ENCODE measurements around the gene C11orf42.
"Not testable (repeated sequence)": the region's sequence is repeated elsewhere in the genome, so short reads cannot be mapped to it uniquely, and the experiment has no call there.

Gene C11orf42

DNA sequence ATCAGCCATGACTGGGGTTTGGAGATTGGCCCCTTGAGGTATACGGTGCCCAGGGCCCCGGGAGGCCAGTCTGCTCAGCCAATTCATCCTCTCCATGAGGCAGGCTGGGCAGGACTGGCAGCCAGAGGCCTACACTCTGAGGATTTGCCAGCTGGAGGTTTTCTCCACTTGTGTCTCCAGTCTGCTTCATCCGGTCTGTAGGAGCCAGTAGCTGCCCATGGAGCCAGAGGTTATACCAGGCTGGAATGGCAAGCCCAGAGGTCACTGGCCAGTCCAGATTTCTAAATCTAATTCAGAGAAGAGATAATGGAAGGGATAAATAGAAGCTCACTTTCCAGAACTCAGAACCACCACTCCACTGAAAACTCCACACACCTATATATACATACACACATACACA, 19.1 kb downstream of the C11orf42 start:
- no peak for DNase-seq

DNA sequence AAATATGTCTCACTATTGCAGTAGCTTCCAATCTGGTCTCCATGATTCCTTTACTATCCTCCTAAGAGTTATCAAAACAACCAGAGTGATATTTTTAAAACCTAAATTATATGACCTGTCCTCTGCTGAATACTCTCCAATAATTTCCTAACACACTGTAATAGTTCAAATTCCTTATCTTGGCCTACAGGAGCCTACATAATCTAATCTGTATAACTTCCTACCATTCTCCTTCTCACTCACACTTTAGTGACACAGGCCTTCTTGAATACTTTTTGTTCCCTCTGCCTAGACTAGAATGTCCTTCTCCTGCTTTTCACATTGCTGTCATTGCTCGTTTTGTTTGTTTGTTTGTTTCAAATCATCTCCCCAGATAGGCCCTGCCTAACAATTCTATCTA, 19.7 kb downstream of the C11orf42 start:
- no peak for DNase-seq

DNA sequence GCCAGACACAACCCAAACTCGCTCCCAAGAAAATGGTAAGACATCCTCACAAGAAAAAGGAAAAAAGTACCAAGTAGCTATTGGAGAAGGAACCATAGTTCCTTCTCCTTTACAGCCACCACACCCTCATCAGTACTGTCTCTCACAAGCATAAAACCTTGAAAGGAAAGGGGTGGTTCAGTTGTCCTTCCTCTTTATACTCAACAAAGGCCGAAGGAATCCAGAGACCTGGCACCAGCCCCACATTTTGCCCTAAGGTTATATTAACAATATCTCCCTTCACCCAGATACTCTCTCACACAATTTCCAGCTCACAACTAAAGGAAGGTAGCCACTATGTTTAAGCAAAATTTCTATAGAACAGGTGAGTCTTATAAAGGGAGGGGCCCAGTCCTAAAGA, 20.5 kb downstream of the C11orf42 start:
- no peak for DNase-seq

DNA sequence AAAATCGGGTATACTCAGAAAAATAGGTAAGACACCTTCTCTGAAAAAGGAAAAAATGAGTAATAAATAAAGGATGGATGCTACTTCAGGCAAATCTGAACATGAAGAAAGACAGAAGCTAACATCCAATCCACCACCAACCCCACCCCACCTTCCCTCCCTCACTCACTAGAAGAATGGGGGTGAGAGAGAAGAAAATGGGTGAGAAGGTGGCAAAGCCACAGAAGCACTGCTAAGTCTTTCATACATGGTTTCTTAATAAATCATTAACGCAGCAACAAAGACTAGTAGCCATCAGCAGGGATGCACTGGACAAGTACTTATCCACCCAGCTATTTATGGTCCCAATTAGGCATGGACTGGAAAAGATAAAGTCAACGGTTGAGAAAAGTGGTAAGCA, 23.2 kb downstream of the C11orf42 start:
- no peak for DNase-seq

DNA sequence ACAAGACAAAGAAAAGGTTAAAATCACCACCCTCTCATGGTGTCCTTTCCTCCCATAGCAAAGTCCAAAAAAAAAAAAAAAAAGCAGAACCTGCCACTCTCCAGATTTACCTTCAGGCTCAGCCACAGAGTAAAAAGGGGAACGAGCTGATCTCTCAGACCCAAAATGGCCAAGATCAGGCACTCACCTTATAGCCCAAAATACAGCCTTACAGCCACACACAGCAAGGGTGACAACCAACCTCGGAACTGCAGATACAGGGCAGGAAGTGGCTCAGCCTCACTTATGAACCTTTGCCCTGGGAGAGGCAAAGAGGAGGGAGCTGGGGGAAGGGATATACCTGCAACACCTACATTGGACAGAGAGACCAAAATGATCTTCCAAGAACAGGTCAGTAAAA, 24.6 kb downstream of the C11orf42 start:
- DNase-seq: no peak

DNA sequence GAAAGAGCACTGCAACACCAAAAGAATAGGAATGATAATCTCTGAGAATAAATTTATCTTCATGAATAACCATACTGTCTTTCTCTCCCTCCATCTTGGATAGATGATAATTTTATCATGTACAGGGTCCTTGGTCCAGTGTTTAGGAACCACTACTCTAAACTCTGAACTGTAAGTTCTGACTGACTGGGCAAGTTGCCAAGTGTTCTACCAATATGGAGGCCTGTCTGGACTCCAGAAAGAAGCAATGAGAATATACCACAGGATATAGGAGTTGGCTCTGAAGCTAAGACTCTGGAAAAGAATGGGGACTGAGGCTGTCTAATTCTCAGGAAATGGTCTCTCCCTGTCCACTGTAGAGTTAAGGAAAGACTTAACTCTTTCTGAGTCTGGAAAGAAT, 27.5 kb downstream of the C11orf42 start:
- DNase-seq: no peak

DNA sequence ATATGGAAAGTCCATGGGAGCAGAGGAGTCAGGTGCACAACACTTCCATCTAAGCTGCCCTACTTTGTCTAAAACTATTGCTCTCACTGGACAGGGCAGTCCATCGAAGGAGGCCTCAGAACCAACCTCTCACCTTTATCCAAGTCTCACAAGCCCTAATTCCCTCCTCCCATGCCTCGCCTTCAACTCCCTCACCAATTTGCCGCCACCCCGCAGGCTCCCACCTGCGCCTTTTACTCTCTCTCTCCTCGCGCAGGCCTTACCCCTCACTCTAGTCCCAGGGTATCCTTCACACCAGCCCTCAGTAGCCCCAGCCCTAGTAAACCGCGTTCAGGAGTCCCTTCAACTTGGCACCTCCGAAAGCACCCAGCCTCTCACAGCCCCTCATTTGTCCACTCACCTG, 28.6 kb downstream of the C11orf42 start:
- no peak for DNase-seq

DNA sequence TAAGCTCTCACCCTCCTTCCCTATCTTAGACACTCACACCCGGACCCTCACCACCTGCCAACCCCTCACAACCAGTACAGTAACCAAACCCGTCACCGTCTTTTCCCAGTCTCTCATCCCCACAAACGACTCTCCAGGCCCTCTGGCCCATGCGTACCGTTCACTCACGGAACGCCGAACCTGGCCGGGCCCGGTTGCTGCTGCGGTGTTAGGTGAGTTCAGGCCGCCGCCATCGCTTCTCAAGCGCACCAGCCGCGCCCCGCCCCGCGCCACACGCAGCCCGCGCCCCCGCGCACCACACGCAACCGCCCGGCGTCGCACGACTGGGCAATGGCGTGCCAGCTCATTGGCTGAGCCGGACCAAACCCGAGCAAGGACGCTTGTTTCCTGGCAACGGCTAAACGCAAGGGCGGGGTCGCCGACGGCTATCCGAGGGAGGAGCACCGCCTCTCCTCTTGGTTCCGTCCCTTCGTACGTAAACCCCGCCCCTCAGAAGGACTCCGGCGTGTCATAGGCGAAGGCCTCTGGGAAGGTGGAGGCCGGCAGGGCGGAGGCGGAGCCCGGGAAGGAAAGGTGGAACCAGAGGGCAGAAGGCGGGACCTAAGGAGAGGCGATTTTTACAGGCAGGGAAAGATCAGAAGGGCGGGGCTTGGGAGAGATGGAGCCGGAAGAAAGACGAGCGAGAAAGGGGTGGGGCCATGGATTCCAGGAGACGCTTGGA, 29.2 kb downstream of the C11orf42 start, which contains the start of gene FHIP1B:
Gene FHIP1B (minus strand): TSS at position 250 of the 721 bp plus-strand sequence. CDS start 10,120 bp downstream, outside the sequence.
- peak; percentile 98 for DNase-seq

DNA sequence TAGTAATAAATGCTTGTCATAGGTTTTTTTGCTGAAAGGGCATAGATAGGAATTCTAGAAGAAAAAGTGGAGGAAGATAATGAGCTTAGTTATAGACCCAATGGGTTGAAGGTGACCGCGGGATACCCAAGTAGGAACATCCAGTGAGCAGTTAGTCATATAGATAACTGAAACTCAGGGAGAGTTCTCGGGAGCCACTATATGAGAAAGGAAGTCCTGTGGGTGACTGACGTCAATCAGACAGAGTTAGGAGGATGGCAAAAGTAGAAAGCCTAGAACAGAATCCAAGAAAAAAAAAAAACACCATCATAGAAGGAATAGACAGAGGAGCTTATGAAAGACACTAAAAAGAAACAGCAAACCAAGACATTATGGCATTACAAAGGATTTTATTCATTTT, 31.9 kb downstream of the C11orf42 start:
- no peak for DNase-seq

DNA sequence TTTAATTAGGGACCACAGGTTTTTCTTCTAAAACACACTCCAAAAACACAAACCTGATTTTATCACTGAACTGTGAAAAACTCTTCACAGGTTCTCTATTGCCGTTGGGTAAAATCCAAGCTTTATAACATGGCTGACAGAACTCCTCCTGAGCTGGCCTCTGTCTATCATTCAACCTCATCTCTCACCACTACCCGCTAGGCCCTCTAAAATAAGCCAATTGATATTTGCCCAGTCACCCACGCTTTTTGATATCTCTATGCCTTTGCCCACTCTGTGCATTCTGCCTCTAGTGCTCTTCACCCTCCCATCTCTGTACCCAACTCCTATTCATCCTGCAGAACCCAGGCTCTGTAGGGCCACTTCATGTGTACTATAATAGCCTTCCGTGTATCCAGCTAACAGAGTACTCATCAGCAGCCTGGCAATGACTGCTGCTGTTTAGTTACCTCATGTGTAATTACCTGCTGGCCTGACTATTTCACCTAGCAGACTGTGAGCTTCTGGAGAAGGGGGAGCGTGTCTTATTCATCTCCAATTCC, 32.5 kb downstream of the C11orf42 start:
- DNase-seq: no peak

DNA sequence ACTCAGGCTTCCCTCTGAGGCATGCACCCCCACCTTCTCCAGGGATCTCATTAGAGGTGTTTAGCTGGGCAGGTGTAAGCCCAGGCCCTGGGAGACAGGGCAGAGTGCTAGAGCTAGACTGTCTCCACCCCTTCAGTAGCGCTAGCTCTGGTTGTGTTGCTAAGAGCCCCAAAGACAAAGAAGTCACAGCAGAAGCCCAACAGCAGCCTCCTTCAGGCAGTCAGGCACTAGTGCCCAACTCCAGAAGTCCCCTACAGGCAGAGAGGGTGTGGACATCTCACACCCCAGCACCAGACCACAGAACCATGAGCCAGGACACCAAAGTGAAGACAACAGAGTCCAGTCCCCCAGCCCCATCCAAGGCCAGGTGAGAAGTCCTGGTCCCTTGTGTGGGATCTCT, 33.5 kb downstream of the C11orf42 start, which contains the start of gene CNGA4:
Gene CNGA4 (plus strand): TSS at position 188 of the 400 bp plus-strand sequence. CDS start 118 bp downstream, at position 306.
- DNase-seq: no peak

DNA sequence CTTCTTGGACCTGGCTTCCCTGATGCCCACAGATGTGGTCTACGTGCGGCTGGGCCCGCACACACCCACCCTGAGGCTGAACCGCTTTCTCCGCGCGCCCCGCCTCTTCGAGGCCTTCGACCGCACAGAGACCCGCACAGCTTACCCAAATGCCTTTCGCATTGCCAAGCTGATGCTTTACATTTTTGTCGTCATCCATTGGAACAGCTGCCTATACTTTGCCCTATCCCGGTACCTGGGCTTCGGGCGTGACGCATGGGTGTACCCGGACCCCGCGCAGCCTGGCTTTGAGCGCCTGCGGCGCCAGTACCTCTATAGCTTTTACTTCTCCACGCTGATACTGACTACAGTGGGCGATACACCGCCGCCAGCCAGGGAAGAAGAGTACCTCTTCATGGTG, 34.8 kb downstream of the C11orf42 start:
- no peak for DNase-seq

DNA sequence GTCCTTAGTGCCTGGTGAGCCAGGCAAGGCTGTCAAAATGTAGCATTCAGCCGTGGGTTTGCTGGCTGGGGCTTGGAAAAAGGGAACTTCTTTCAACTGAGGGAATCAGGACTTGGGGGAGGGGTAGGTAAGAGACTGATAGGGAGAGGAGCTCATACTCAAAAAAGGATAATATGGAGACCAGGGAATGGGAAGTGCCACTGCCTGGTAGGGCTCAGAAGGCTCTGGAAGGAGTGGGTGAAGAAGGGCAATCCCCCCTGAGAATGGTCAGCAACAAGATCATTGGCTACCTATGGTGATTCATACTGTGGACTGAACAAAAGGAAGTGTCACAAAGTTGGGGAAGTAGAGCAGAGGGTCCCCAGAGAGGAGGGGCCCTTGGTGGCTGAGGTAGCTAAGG, 35.4 kb downstream of the C11orf42 start:
- DNase-seq: no peak

DNA sequence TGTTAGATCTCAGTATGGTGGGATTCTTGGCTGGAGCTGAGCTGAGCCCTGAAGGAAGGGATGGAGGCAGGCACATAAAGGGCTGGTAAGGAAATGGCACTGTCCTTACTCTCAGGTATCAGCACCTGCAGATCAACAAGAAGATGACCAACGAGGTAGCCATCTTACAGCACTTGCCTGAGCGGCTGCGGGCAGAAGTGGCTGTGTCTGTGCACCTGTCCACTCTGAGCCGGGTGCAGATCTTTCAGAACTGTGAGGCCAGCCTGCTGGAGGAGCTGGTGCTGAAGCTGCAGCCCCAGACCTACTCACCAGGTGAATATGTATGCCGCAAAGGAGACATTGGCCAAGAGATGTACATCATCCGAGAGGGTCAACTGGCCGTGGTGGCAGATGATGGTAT, 36.0 kb downstream of the C11orf42 start:
- no peak for DNase-seq

DNA sequence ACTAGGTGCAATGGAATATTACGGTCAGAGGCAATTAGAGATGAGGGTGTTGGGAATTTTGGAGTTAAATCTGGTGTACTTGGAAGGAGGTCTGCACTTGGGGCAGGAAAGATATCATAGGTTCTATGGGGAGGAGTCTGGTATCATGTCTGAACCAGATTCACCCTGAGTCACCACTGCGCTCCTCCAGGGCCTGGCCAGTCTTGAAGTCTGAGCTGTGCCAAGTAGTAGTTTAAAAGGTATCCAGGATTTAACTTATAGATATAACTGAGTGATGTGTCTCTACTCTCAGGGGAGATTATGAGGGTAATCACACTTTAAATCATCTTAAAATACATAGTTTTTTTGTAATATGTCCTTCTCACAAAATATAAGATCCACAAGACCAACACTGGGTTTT, 40.2 kb downstream of the C11orf42 start:
- no peak for DNase-seq

DNA sequence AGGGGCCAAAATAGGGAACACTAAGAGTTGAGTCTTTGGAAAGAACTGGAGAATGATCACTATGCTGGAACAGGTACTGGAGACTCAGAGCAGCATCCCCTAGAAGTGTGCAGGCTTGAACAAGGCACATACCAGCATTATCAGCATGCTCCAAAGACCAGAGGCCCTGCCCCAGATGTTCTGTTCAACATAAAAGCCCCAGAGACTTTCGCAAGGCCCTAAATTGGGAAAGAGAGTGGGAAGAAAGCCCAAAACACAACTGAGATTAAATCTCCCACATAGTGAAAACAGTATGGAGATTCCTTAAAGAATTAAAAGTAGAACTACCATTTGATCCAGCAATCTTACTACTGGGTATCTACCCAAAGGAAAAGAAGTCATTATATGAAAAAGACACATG, 42.9 kb downstream of the C11orf42 start:
- DNase-seq: no peak

DNA sequence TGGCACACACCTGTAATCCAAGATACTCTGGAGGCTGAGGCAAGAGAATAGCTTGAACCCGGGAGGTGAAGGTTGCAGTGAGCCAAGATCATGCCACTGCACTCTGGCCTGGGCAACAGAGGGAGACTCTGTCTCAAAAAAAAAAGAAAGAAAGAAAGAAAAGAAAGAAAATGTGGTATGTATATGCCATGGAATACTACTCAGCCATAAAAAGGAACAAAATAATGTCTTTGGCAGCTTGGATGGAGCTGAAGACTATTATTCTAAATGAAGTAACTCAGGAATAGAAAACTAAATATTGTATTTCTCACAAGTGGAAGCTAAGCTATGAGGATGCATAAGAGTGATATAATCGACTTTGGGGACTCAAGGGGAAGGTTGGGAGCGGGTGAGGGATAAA, 43.5 kb downstream of the C11orf42 start:
- not testable (repeated sequence) for DNase-seq

DNA sequence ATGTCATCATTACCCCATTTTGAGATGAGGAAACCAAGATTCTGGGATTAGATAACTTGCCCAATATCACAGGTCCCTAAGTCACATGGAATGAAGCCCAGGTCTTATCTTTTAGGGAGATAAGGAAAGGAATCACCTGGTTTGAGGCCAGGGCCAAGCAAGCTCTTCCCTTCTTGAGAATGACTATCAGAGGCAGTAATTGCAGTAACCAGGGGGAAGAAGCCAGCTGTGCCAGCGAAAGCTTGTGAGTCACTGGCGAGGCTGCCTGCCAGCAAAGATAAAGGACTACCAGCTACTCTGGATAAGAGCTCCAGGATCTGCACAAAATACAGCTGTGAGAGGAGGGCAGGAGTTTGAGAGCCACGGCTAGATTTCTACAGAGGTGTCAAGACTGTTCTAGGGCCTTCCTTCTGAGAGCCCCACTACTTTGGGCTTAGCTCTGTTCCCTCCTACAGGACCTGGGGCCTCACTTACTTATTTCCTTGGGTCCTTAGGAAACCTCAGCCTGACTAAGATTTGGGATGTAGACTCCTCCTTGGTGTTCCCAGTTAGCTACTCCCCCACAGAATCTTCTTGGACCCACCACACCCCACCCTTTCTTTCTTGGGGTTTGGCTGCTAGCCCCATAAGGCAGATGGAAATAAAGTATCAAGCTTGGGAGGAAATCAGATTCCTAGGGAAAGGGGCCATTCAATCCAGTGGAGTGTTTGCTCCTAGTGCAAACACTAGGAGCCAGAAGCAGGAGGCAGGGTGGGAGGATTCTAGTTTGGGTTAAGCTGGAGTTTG, 44.6 kb downstream of the C11orf42 start:
- DNase-seq: no peak

DNA sequence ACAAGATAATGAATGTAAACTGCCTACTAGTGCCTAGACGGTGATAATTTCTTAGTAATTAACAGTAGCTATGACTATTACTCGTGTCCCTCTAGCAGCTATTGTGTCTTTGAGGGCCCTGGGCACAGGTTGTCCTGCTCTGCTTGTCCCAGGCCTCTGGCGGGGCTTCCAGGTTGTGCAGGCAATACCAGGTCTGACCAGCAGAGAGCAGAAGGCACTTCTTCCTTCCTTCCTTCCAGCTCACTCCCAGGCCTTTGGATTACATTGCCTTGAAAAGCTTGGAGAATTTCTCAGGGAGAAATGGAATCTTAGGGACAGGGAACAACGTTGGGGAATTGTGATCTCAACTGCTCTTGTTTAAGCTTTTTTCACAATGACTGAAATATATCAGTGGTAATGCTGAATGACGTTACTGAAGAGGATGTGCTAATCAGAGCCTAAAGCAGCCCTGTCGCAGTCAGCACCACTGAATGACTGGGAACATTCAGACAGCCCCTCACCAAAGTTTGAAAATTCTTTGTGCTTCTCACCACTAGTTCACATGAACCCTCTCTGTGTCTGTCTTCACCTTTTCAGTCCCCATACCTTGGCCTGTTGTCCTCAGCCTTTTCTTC, 45.9 kb downstream of the C11orf42 start:
- DNase-seq: peak; percentile 76

DNA sequence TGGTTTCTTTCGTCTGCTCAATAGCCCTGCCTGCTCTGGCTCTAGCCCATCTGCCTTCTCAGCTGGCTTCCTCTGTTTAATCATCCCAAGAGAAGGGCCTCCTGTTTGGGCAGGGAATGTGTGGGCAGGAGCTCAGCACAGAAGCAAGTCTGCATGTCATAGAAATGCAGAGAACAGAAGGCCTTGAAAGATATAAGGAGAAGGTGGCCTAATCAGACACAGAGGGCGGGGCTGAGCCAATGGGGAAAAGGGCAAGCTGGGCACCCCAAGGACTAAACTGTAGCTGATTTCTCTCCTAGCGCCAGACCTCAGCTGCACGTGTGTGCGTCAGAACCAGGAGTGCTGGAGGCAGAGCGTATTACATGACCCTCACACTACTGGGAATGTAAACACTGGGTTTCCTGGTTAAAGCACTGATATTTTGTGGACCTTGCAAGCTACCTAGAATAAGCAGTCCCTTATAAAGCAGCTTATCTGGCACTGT, 46.7 kb downstream of the C11orf42 start:
- no peak for DNase-seq

DNA sequence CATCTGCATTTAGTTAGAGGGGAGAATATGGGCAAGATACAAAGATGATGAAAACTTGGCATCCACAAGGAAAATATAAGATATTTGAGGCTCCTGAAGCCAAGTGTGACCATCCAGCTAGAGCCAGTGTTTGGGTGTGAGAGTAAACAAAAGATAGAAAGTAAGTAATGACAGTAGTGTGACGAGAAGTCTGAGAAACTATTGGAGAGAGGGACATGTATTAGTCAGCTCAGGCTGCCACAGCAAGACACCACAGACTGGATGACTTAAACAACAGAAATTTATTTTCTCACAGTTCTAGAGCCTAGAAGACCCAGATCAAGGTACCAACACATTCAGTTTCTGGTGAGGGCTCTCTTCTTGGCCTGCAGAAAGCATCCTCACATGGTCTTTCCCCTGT, 47.8 kb downstream of the C11orf42 start:
- DNase-seq: no peak

DNA sequence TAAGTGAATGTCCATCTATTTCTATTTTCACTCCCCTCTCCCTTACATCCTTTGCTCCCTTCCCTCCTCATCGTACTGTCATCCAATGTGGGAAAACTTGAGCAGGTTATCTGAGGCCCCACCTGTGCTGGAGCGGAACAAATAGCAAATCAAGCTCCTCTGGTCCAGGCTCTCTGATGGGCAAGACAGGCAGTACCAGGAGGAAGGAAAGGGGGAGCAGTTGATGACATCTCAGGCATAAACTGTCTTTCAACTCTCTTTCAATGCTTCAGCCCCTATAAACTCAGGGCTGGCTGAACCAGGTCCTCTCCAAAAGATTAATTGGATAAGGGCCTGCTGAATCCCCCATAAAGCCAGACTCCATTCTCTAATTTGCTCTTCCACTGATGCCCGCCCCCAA, 52.8 kb downstream of the C11orf42 start:
- no peak for DNase-seq

DNA sequence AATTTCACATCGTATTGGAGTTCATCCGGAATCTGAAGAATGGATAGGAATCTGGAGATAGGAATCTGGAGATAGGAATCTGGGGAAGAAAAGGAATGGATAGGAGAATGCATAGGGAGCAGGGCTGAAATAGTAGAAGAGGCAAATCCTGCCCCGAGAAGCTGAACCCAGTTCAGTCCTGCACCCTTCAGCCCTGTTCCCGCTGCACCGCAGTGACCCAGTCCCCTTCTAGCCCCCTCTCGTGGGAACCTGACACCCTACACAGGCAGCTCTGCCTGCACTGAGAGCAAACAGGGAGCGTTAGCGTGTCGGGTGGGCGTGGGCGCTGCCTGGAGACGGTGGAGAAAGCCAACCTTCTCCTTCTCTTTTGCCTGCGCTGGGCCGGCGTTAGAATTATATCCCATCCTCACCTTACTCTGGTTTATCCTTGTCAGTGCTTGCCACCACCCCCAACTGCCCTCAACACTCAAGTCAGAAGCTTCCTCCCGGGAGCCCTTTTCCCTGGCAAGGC, 53.3 kb downstream of the C11orf42 start:
- DNase-seq: no peak
